ENCODE data around the gene OASL. TPM values are rescaled to one million over a fixed set of nuclear protein-coding genes. Genes with fewer than 3 reads are reported as not detected.
A peak's percentile ranks its signal among the peaks of the same experiment; 100 is the strongest.

OASL gene
- total and polyA plus RNA-seq, 9 of the 15 experiments (the other 6 are each of a cell fraction or from before 2014, with no cell fraction given) = 0.14 TPM; not detected in 8

- peak overlapping the region; percentile 14; the same call in 1 of the 2 replicates for H2AFZ ChIP-seq (ENCODE audit: low read depth, low read length)
- peaks cover 0 to 3% of the 10 kb centered on the region in 2 experiments; a peak in 1 of 5 replicates for H3K4me1 ChIP-seq (replicated peaks in 1 of 2; ENCODE audit: control insufficient read depth in 2 of 2, insufficient read depth in 2 of 2, low read length in 2 of 2)
- H3K4me2 ChIP-seq (ENCODE audit: insufficient read depth, low read length) = no peak overlapping the region
- FAIRE-seq (no peak), ATAC-seq (no peak), DNase-seq (ENCODE audit: extremely low read depth in 1 of 4, low spot score in 3 of 4) (no peak)
- CTCF ChIA-PET (ENCODE audit: low intra/inter-chr PET ratio) = no interaction called here
- H3K9ac ChIP-seq (ENCODE audit: insufficient read depth in 1 of 2, low read depth in 2 of 2, low read length in 2 of 2) = no peak overlapping the region
- H3K9me1 ChIP-seq (ENCODE audit: control insufficient read depth, insufficient read depth, low read length) = peaks cover 2% of the 10 kb centered on the region
- H3K4me3 ChIP-seq = no peak overlapping the region
- in situ Hi-C loops (cut with MboI) (no loop called here), intact Hi-C loops (cut with micrococcal nuclease) (no loop called here)
- H3K27ac ChIP-seq (ENCODE audit: extremely low read depth, low read depth, low read length) = no peak overlapping the region
- no peak for TF ChIP-seq HCFC1 (IDR thresholded peaks at IDR 0.05; ENCODE audit: low read depth, low read length)
- TF ChIP-seq, protein P1, sequence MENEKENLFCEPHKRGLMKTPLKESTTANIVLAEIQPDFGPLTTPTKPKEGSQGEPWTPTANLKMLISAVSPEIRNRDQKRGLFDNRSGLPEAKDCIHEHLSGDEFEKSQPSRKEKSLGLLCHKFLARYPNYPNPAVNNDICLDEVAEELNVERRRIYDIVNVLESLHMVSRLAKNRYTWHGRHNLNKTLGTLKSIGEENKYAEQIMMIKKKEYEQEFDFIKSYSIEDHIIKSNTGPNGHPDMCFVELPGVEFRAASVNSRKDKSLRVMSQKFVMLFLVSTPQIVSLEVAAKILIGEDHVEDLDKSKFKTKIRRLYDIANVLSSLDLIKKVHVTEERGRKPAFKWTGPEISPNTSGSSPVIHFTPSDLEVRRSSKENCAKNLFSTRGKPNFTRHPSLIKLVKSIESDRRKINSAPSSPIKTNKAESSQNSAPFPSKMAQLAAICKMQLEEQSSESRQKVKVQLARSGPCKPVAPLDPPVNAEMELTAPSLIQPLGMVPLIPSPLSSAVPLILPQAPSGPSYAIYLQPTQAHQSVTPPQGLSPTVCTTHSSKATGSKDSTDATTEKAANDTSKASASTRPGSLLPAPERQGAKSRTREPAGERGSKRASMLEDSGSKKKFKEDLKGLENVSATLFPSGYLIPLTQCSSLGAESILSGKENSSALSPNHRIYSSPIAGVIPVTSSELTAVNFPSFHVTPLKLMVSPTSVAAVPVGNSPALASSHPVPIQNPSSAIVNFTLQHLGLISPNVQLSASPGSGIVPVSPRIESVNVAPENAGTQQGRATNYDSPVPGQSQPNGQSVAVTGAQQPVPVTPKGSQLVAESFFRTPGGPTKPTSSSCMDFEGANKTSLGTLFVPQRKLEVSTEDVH (IDR thresholded peaks at IDR 0.05; ENCODE audit: low read depth, partially characterized antibody) = no peak
- TF ChIP-seq NONO (IDR thresholded peaks at IDR 0.05; ENCODE audit: low read depth in 2 of 2, low read length in 1 of 2) = no peak
- TF ChIP-seq RFX1 (IDR thresholded peaks at IDR 0.05) = no peak
- no peak for TF ChIP-seq WHSC1 (IDR thresholded peaks at IDR 0.05; ENCODE audit: low read length)
- TF ChIP-seq SRSF3 (IDR thresholded peaks at IDR 0.05; ENCODE audit: insufficient read depth, low read length) = no peak
- TF ChIP-seq BDP1 (IDR thresholded peaks at IDR 0.05; ENCODE audit: insufficient read depth, insufficient read length) = no peak
- TF ChIP-seq ZNF717 (CRISPR knock-in tag; IDR thresholded peaks at IDR 0.05) = no peak
- H4K20me1 ChIP-seq (replicated peaks; ENCODE audit: control insufficient read depth, insufficient read depth, low read length) = no peaks in the 10 kb centered on the region
- BruUV-seq (replicated peaks) = no TSS peak
- no peaks in the 10 kb centered on the region for H3K79me2 ChIP-seq (ENCODE audit: control insufficient read depth, insufficient read depth, low read length)
- POLR2A ChIA-PET = interaction anchor here (0.7 kb wide), 1 partner anchor 14 kb away, joined by 5 read pairs; no protein-coding TSS in a partner anchor
- 40% methylated on average over 4 of the region's 4 CpGs for WGBS (ENCODE audit: insufficient coverage, low coverage, missing lambda C conversion rate)
- peaks cover 0 to 11% of the 10 kb centered on the region in 2 experiments; a peak in 2 of 5 replicates for H3K27me3 ChIP-seq (ENCODE audit: control insufficient read depth in 2 of 2, insufficient read depth in 2 of 2, low read length in 2 of 2)
- H3K9me3 ChIP-seq (replicated peaks; ENCODE audit: control insufficient read depth, insufficient read depth, low read depth, low read length) = no peaks in the 10 kb centered on the region
- H3K36me3 ChIP-seq (ENCODE audit: control insufficient read depth, insufficient read depth, low read length) = no peaks in the 10 kb centered on the region
These were observed 55.3 kb downstream of the OASL start for GRCh38 chr12:120983759-120984158.
